IPS-11a (cell line): Measurements from ENCODE around the gene SCT.
"Not testable (repeated sequence)": the region's sequence is repeated elsewhere in the genome, so short reads cannot be mapped to it uniquely, and the experiment has no call there.

Experiments used
- H3K4me3 ChIP-seq: one replicate; pipeline ENCODE4 v1.5.1; 2013; ENCODE audit warnings: low read depth, low read length, control low read depth

The SCT gene, protein sequence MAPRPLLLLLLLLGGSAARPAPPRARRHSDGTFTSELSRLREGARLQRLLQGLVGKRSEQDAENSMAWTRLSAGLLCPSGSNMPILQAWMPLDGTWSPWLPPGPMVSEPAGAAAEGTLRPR

DNA sequence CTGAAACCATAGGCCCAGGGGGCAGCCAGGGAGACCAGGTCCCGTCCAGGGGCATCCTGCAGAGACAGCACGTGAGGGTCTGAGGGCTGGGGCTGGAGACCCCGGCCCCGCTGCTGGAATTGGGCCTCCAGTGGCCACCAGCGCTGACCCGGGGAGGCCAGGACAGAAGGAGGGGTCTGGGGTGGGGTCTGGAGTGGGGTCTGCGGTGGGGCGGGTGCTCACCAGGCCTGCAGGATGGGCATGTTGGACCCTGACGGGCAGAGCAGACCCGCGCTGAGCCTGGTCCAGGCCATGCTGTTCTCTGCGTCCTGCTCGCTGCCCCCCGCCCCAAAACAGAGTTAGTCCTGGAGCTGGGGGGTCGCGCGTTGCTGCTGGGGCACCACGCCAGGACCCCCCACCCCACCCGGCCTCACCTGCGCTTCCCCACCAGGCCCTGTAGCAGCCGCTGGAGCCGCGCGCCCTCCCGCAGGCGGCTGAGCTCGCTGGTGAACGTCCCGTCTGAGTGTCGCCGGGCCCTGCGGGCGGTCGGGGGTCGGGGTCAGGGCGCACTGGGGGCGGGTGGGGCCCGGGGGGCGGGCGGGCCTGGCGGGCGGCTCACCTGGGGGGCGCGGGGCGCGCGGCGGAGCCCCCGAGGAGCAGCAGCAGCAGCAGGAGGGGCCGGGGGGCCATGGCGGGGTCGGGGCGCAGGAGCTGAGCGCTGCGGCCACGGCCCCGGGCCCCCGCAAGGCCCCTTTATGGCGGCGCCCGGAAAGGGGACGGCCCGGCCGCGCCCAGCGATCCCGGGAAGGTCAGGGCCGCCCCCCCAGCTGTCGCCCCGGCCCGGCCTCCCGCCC, at the start of gene SCT:
TSS of gene SCT (minus strand) at position 707 of the 833 bp plus-strand sequence. CDS start at position 669, 38 bp downstream.
- peak within 1 kb of the TSS; percentile 8 for H3K4me3 ChIP-seq

DNA sequence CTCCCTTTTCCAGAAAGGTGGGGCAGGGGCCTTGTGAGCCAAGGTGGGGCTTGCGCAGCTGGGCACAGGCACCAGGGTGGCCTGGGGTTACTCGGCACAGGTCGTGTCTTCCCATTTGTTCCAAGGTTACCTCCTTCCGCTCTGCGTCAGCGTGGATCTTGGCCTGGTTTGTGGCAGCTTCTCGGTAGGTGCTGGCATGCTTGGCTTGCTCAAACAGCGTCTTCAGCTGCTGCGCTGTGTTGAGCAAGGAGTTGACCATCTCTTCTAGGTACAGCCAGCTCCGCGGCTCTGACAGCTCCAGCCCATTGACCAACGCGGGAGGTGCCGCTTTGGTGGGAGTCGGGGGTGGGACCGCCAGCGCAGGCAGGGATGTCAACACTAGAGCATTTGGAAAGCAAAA, 47.4 kb upstream of the SCT start:
- H3K4me3 ChIP-seq: no peak overlapping the region

DNA sequence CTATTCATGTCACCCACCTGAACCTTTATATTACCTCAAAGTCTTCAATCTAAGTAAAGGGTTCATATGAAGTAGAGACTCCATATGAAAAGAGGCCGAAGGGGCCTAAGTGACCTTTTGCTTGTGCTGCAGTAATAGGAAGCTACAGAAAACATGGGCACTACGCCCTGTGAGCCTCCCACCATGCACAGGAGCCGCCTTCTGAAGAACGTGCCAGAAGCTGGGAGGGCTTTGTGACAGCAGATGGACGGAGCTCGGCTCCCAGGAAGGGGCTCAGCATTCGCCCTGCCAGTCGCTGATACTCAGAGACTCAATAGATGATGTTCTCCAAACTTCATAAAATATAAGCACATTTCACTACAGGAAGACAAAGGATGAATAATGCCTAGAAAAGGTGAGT, 46.9 kb upstream of the SCT start:
- no peak overlapping the region for H3K4me3 ChIP-seq

DNA sequence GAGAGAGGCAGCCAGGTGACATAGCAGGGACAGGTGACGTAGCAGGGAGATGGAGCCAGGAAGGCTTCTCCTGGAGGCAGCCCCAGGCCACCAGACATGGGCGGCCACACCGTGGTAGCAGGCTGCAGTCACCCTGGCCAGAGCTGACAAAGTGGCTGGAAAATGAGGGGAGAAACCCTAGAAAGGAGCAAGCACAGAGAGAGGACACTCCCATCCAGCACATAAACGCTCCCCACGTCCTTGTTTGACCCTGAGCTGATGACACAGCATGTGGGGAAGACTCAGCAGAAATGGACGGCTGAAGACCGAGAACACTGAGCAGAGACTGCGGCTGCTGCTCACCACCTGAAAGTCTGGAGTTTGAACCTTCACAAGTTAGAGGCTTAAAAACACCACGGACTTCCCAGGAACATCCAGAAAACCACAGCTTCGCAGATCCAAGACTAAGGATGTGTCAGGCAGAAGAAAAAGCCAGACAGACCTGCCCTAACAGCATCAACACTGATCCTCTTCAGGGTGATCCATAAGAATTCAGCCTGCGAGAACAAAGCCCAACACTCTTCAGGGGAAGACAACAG, 38.8 kb upstream of the SCT start:
- H3K4me3 ChIP-seq: no peak overlapping the region

DNA sequence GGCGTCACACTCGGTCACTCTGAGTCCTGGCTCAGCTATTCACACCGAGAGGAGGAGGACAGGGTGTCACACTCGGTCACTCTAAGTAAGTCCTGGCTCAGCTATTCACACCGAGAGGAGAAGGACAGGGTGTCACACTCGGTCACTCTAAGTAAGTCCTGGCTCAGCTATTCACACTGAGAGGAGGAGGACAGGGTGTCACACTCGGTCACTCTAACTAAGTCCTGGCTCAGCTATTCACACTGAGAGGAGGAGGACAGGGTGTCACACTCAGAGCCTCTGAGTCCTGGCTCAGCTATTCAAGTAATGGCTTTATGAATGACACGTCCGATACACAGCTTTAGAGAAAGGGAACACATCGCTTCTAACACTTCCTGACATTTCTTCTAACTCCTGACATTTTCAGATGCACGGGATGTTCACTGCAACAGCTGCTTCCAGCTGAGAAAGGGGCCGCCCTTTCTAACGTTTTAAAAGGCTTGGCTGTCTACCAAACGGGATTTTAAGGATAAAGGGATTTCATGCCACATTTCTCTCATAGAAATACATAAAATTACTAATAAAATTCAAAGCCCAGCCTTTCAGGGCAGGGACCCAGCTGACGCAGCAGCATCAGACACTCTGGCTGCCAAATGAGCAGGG, 38.2 kb upstream of the SCT start:
- no peak overlapping the region for H3K4me3 ChIP-seq

DNA sequence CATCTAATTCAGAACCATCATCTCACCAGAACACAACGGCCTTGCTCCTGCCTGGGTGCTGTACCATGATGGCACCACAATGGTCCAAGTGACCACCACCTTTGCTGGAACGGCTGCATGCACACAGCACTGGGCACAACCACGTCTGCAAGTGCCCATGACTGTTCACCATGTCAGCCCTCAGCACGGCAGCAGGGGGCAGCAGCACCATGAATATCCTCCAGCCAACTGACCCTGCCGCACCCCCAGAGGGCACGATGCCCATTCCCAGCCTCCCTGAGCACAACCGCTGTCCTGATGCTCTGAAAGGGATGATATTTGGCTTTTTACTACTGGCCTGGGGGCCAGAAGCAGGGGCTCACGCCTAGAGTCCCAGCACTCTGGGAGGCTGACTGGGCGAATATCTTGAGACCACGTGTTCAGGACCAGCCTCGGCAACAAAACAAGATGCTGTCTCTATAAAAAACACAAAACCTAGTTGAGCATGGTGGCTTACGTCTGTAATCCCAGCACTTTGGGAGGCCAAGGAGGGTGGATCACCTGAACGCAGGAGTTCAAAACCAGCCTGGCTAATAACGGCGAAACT, 35.8 kb upstream of the SCT start:
- no peak overlapping the region for H3K4me3 ChIP-seq

DNA sequence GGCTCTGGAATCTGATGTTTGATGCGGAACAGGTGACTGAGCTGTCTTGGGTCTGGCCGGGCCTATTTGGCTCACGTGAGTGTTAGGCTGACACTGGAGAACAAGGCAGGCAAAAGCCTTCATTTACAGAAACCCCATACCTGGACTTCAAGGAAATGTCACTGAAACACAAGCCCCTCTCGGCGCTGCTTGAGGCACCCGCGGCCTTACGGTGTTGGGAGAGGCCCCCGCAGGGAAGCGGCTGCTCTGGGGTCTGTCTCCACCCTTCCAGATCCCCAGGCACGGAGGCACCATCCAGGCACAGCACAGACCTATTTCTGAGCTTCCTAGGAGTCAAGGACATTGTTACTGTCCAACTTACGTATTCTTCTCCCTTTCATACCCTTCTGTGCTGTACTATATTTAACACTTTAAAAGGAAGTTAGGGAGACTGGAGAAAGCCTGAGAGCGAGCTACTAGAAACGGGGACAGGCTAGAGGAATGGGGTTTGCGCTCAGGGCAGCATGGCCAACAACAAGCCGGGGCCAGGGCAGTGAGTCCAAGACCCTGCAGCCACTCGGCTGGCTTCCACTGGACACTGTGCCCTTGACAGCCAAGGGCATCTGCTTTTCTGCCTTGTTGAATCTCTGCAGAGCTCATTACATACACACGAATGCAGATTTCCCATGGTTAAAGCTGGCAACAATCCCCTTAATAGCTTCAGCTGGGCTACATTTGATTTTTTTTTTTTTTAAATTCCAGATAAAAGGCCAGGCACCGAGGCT, 33.9 kb upstream of the SCT start:
- no peak overlapping the region for H3K4me3 ChIP-seq

DNA sequence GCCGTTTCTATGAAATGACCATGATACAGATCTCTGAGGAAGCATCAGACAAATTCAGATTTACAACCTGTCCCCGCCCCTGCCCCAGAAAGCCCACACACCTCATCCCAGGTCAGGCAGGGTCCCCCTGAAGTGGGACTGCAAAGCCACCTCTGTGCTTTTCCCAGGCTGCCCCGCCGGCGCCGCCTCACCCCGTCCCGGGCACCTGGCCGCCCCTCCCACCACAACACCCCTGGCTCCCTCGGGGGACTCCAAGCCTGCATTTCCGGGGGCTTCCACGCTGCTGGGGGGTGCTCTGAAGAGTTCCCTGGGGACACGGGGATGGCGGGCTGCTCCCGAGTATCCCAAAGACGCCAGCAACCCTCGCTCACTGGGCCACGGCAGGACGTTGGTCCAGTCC, 33.3 kb upstream of the SCT start:
- no peak overlapping the region for H3K4me3 ChIP-seq

DNA sequence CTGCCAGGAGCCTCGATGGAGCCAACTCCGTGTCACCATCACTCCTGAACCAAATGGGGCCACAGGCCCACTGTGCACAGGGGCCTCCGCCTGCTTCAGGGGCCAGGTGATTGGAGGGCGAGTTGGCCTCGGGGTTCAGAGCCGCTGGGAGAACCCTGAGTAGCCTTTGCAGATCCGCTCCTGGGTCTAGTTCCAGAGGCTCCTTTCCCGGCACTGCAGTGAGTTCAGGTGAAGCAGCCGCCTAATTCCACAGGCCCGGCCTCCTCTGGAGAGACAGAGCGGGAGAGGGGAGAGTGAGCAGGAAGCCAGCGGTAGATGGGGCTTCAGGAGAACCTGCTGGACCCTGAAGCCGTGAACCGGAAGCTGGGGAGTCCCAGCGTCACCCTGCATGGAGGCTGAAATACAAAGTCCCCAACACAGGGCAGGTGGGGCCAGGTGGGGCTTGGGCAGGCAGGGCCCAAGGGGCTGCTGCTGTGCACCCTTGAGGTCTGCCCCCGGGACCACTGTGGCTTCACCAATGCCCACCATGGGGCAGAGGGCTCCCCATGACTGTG, 32.6 kb upstream of the SCT start:
- no peak overlapping the region for H3K4me3 ChIP-seq

DNA sequence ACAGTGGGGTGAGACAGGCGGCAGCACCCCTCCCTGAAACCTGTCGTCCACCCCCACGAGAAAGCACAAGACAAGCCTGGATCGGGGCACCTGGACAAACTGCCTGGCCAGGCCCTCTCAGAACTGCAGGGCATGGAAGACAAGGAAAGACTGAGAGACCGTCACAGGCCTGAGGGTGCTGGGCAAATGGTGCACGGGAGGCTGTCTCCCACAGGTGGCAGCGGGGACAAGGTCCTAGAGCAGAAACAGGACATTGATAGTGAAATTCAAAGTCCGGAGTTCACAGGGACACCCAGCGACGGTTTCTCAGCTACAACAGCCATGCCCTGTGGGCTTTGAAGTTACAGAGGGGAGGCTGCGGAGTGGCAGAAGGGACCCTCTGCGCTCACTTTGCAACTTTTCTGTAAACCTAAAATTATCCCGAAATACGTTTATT, 30.7 kb upstream of the SCT start:
- no peak overlapping the region for H3K4me3 ChIP-seq

DNA sequence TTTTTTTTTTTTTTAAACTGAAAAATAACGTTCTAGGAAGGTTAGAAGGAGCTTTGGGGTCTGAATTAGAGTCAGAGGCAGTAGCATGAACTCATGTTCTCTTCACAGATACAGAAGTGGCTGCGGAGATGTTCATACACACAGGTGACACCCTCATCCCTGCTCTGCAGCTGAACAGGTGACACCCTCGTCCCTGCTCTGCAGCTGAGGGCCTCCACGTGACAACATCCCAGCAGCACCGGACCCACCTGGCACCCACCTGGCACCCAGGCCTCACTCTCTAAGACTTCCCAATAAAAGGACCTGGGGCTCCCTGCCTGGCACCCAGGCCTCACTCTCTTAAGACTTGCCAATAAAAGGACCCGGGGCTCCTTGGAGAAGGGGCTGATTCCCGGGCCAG, 29.9 kb upstream of the SCT start:
- no peak overlapping the region for H3K4me3 ChIP-seq

DNA sequence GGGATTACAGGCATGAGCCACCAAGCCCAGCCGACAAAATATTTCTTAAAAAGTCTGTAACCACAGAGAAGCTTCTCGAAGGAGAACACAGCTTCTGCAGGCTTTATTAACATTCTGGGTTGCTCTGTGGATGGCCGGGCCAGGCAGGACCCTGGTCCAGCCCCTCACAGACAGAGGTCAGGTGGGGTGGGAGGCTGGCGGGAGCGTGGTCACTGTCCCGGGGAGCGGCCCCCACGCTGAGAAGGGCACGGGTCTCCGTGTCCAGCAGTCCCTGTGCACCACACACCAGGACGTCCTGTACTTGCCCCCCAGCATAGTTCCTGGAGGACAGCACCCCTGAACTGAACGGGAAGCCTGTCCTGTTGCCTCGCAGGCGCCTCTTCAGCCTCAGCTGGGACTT, 29.4 kb upstream of the SCT start:
- no peak overlapping the region for H3K4me3 ChIP-seq

DNA sequence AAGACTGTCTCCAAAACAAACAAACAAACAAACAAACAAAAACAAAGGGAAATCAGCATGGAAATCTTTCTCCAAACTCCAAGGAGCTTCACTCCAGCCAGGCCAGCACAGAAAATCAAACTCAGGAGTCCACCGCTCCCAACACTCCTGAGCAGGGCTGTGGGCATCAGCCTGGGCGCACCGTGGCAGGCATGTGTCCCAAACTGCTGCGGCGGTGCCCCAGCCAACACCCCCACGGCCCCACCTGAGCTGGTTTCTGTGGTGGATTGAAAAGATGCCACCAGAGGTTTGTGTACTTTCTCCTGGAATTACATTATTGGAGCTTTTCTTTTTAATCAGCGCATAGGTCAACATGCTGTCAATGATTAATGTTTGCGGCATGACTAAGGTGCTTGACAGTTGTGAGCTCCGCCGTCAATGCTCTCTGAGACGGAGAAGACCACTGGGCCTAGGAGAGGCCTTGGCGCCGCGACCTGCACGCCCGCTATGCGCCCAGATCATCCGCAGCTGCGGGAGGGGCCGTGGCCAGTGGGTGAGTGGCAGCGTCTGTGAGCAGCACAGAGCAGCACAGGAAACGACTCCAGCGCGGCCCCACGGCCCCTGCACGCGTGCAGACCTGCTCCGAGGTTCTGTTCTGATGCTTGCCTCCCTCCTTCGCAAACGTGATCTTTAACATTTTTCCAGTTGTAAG, 28.2 kb upstream of the SCT start:
- H3K4me3 ChIP-seq: no peak overlapping the region

DNA sequence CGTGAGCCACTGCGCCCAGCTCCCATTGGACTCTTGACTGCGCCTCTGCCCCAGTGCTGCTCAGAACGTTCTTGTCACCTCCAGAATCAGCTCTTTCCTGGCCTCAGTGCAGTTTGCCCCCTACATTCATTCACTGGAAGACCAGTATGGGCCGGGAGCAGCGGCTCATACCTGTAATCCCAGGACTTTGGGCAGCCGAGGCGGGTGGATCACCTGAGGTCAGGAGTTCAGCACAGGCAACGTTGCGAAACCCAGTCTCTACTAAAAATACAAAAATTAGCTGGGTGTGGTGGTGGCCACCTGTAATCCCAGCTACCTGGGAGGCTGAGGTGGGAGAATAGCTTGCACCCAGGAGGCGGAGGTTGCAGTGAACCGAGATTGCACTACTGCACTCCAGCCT, 27.5 kb upstream of the SCT start:
- not testable (repeated sequence) for H3K4me3 ChIP-seq

DNA sequence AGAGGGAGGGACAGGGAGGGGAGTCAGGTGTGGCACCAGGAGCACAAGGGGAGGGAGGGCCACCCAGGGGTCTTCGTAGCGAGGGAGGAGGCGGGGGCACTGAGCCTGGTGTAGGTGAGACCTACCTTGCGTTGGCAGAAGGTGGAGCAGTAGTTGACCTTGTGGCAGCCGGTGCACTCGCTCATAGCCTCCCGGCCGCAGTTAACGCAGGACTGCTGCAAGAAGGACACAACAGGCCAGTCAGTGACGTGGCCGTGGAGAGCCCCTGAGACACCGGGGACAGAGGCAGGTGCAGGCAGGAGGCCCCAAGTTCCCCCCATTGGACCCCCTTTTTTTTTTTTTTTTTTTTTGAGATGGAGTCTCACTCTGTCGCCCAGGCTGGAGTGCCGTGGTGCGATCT, 26.9 kb upstream of the SCT start:
- H3K4me3 ChIP-seq: no peak overlapping the region

DNA sequence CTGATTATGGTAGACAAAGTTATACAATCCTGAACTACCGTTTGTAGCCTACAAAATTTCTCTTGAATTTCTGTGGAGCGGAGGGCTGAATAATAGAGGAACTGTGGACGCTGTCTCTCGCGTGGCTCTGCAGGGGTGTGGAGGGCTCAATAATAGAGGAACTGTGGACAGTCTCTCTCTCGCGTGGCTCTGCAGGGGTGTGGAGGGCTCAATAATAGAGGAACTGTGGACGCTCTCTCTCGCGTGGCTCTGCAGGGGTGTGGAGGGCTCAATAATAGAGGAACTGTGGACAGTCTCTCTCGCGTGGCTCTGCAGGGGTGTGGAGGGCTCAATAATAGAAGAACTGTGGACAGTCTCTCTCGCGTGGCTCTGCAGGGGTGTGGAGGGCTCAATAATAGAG, 26.2 kb upstream of the SCT start:
- not testable (repeated sequence) for H3K4me3 ChIP-seq

DNA sequence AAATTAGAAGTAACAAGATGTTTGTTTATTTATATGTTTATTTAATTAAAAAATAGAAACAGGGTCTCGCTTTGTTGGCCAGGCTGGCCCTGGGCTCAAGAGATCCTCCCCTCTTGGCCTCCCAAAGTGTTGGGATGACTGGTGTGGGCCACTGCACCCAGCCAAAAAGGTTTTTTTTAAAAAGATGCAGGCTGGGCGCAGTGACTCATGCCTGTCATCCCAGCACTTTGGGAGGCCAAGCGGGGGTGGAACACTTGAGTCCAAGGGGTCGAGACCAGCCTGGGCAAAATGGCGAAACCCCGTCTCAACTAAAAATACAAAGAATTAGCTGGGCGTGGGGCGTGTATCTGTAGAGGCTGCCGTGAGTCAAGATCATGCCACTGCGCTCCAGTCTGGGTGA, 23.5 kb upstream of the SCT start:
- H3K4me3 ChIP-seq: no peak overlapping the region

DNA sequence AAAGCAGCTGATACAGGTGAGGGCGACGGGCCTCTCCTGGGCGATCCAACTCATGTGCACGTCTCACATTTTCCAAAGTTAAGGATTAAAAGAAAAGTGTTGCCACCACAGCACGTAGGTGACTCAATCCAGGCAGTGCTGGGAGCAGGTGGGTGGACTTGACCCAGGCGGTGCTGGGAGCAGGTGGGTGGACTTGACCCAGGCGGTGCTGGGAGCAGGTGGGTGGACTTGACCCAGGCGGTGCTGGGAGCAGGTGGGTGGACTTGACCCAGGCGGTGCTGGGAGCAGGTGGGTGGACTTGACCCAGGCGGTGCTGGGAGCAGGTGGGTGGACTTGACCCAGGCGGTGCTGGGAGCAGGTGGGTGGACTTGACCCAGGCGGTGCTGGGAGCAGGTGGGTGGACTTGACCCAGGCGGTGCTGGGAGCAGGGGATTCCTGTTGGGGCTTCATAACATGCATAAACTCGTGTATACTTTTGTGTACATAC, 20.7 kb upstream of the SCT start:
- H3K4me3 ChIP-seq: not testable (repeated sequence)

DNA sequence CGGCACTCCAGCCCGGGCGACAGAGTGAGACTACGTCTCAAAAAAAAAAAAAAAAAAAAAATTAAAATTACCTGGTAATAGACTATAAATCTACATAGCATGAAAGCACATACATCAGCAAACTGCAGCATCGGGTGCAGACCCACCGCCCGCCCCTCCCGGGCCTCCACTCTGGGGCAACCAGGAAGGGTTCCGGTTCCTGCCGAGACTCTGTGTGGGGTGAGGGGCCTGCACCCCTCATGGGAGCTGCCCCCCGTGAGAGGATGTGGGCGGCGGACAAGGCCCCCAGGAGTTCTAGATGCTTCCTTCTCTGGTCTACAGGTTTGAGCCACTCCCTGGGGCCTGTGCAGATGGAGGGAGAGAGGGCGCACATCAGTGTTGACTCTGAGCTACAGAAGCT, 19.2 kb upstream of the SCT start:
- no peak overlapping the region for H3K4me3 ChIP-seq

DNA sequence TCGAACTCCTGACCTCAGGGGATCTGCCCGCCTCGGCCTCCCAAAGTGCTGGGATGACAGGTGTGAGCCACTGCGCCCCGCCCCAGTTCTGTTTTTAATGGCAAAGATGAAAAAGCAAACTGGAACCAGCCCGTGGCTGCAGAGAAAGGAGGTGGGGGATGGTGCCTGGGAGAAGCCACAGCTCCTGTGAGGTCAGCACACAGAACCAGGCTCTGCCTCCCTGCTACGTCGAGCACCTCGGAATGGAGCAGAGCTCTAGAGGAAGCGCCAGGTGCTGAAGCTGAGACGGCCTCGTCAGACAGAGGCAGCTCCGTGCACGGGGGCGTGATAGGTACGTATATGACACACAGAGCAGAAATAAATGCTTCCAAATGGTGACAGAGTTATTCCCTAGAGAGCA, 18.6 kb upstream of the SCT start:
- H3K4me3 ChIP-seq: no peak overlapping the region
